Measurements from ENCODE around the gene IL16. TPM values are rescaled to one million over a fixed set of nuclear protein-coding genes. Genes with fewer than 3 reads are reported as not detected.
"Not testable (repeated sequence)": the region's sequence is repeated elsewhere in the genome, so short reads cannot be mapped to it uniquely, and the experiment has no call there.

The IL16 gene
- total RNA-seq, result 107 and 111 TPM in 2 replicates

DNA sequence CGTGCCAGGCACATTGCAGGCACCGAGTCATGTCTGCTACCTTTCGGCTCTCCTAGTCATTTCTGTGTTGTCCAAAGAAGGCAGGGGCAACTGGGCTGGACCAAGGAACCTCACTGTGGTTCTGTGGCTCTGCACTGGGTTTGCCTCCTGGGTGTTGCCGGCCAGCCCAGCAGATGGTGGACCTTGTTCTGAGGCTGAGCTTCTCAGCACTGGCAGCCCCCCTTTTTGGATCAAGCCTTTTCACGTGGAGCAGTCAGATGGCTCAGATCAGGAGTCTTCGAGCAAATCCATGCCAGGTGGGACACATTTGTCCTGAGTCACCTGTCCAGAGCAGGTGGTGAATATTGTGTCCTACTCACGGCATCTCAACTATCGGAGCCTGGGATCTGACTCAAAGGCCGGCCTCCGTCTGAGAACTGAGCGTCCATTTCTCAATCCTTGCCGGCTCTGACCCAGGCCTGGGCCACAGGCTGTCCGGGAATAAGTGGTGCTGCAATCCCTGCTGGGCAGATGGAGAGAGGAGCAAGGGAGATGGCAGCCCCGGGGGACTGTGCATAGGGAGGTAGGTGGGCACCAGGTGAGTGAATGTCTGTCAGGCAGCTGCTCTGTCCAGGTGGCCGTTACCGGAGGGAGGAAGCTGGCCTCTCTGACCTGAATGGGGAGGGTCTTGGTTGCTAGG is at the start of gene IL16:
TSS of gene IL16 (plus strand) at position 304 of the 679 bp plus-strand sequence. CDS start 28,521 bp downstream, outside the sequence.
- no peaks in the 10 kb centered on the region for H3K36me3 Mint-ChIP-seq (ENCODE audit: low read depth)
- no peak for DNase-seq (ENCODE audit: low spot score)
- no peak within 1 kb of the TSS for H3K4me3 Mint-ChIP-seq
- no peaks in the 10 kb centered on the region for H3K9me3 Mint-ChIP-seq
- no peak within 1 kb of the TSS for H3K27ac Mint-ChIP-seq
- H3K4me1 Mint-ChIP-seq (ENCODE audit: low read depth), result no peaks in the 10 kb centered on the region
- intact Hi-C loops (cut with micrococcal nuclease), result no loop called here
- no peaks in the 10 kb centered on the region for H3K27me3 Mint-ChIP-seq (ENCODE audit: insufficient read depth)

GRCh38 chr15:81151389-81151788 is 45.3 kb upstream of the IL16 start:
- H3K36me3 Mint-ChIP-seq (ENCODE audit: low read depth), result no peaks in the 10 kb centered on the region
- H3K9me3 Mint-ChIP-seq, result no peaks in the 10 kb centered on the region
- H3K4me1 Mint-ChIP-seq (ENCODE audit: low read depth), result peaks cover 5% of the 10 kb centered on the region
- peaks cover 18% of the 10 kb centered on the region for H3K27me3 Mint-ChIP-seq (ENCODE audit: insufficient read depth)
- H3K4me3 Mint-ChIP-seq, result no peak overlapping the region
- no peak for DNase-seq (ENCODE audit: low spot score)
- H3K27ac Mint-ChIP-seq, result no peak overlapping the region
- intact Hi-C loops (cut with micrococcal nuclease), result no loop called here

GRCh38 chr15:81152339-81152738 is 44.3 kb upstream of the IL16 start:
- peaks cover 18% of the 10 kb centered on the region for H3K27me3 Mint-ChIP-seq (ENCODE audit: insufficient read depth)
- H3K27ac Mint-ChIP-seq, result no peak overlapping the region
- no peak for DNase-seq (ENCODE audit: low spot score)
- H3K4me3 Mint-ChIP-seq, result no peak overlapping the region
- no peaks in the 10 kb centered on the region for H3K9me3 Mint-ChIP-seq
- intact Hi-C loops (cut with micrococcal nuclease), result no loop called here
- H3K4me1 Mint-ChIP-seq (ENCODE audit: low read depth), result peaks cover 5% of the 10 kb centered on the region
- no peaks in the 10 kb centered on the region for H3K36me3 Mint-ChIP-seq (ENCODE audit: low read depth)

DNA sequence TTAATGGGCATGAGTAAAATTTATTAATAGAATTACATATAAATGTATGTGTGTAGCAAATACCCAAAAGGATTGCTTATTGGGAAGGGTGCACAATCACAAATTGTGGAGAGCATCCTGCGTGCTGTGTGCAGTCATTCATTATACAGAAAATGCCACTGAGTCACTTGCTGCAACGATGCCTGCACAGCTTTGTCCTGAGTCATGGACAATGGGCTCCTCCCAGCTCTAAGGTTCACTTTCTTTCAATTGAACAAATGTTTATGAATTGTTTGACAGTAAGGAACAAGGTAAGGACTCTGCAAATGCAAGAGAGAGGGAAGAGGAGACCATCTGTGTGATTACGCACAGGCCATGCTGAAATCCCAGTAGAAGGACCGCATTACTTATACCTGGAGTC is 43.9 kb upstream of the IL16 start:
- no peak overlapping the region for H3K4me3 Mint-ChIP-seq
- no peak overlapping the region for H3K27ac Mint-ChIP-seq
- H3K27me3 Mint-ChIP-seq (ENCODE audit: insufficient read depth), result peaks cover 20% of the 10 kb centered on the region
- no peaks in the 10 kb centered on the region for H3K9me3 Mint-ChIP-seq
- H3K4me1 Mint-ChIP-seq (ENCODE audit: low read depth), result peaks cover 5% of the 10 kb centered on the region
- intact Hi-C loops (cut with micrococcal nuclease), result no loop called here
- no peaks in the 10 kb centered on the region for H3K36me3 Mint-ChIP-seq (ENCODE audit: low read depth)
- no peak for DNase-seq (ENCODE audit: low spot score)

- Mint-ChIP-seq H3K36me3 (ENCODE audit: low read depth) (no peaks in the 10 kb centered on the region), H3K4me1 (ENCODE audit: low read depth) (peaks cover 6% of the 10 kb centered on the region), H3K9me3 (no peaks in the 10 kb centered on the region), H3K27ac (no peak overlapping the region), H3K4me3 (no peak overlapping the region), H3K27me3 (ENCODE audit: insufficient read depth) (peaks cover 17% of the 10 kb centered on the region)
- DNase-seq (ENCODE audit: low spot score), result no peak
- intact Hi-C loops (cut with micrococcal nuclease), result loop anchor here (1.0 to 2.0 kb wide), 2 partner anchors 111 to 245 kb away; no protein-coding TSS in a partner anchor
These were observed 41.1 kb upstream of the IL16 start for GRCh38 chr15:81155375-81156218.

DNA sequence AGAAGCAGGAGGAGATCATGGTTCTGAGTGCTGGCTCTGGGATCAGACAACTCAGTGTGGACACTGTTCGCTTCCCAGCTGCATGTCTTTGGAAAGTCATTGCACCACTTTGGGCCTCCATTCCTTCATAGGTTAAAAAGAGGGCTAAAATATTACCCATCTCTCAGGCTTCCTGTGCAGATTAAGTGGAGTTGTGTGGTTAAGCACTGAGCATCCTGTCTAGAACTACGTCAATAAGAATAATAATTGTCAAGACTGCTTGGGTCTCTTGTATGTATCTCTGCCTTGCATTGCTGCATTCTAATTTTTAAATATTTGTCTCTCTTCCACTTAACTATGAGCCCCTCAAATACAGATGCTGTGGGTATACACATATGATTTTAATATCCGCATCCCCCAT is 40.4 kb upstream of the IL16 start:
- no peak for DNase-seq (ENCODE audit: low spot score)
- H3K36me3 Mint-ChIP-seq (ENCODE audit: low read depth), result no peaks in the 10 kb centered on the region
- H3K27ac Mint-ChIP-seq, result no peak overlapping the region
- peaks cover 12% of the 10 kb centered on the region for H3K27me3 Mint-ChIP-seq (ENCODE audit: insufficient read depth)
- no peak overlapping the region for H3K4me3 Mint-ChIP-seq
- intact Hi-C loops (cut with micrococcal nuclease), result no loop called here
- H3K4me1 Mint-ChIP-seq (ENCODE audit: low read depth), result peaks cover 13% of the 10 kb centered on the region
- H3K9me3 Mint-ChIP-seq, result no peaks in the 10 kb centered on the region

DNA sequence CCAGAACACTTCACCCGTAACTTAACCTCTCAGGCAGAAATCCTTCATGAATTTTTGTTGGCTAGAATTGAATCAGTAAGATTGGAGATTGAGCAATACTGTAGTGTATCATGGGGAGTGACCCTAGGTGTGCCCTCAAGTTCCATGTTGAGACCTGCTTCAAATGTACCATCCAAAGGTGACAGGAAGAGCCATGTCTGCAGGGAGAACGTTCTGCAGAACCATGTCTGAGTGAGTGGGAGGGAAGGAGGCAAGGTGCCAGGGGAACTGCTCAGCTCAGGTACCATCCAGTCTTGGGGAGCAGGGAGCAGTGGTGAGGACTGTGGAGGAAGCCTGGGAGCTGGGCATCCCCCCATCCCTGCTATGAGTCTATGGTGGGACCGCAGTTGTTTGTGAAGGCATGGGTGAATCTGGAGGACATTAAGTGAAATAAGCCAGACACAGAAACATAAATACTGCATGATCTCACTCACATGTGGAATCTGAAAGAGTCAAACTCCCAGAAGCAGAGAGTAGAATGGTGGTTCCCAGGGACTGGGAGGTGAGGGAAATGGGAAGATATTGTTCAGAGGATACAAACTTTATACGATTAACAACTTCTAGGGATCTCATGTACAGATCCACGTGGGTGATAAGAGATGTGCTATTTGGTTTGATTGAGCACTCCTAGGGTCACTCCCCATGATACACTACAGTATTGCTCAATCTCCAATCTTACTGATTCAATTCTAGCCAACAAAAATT is 39.3 kb upstream of the IL16 start:
- DNase-seq (ENCODE audit: low spot score), result no peak
- no peaks in the 10 kb centered on the region for H3K36me3 Mint-ChIP-seq (ENCODE audit: low read depth)
- intact Hi-C loops (cut with micrococcal nuclease), result no loop called here
- peaks cover 24% of the 10 kb centered on the region for H3K4me1 Mint-ChIP-seq (ENCODE audit: low read depth)
- H3K27ac Mint-ChIP-seq, result no peak overlapping the region
- H3K27me3 Mint-ChIP-seq (ENCODE audit: insufficient read depth), result peaks cover 11% of the 10 kb centered on the region
- H3K4me3 Mint-ChIP-seq, result no peak overlapping the region
- no peaks in the 10 kb centered on the region for H3K9me3 Mint-ChIP-seq

GRCh38 chr15:81157939-81158223 is 38.8 kb upstream of the IL16 start:
- no peak for DNase-seq (ENCODE audit: low spot score)
- Mint-ChIP-seq H3K27ac (no peak overlapping the region), H3K9me3 (no peaks in the 10 kb centered on the region), H3K4me3 (no peak overlapping the region), H3K4me1 (ENCODE audit: low read depth) (peaks cover 26% of the 10 kb centered on the region), H3K27me3 (ENCODE audit: insufficient read depth) (peaks cover 10% of the 10 kb centered on the region), H3K36me3 (ENCODE audit: low read depth) (no peaks in the 10 kb centered on the region)
- intact Hi-C loops (cut with micrococcal nuclease), result no loop called here

GRCh38 chr15:81158561-81158960 is 38.1 kb upstream of the IL16 start:
- intact Hi-C loops (cut with micrococcal nuclease); H3K27ac Mint-ChIP-seq; H3K4me3 Mint-ChIP-seq; H3K36me3 Mint-ChIP-seq (ENCODE audit: low read depth); H3K9me3 Mint-ChIP-seq; DNase-seq (ENCODE audit: low spot score); H3K27me3 Mint-ChIP-seq (ENCODE audit: insufficient read depth): not testable (repeated sequence)
- peaks cover 26% of the 10 kb centered on the region for H3K4me1 Mint-ChIP-seq (ENCODE audit: low read depth)

DNA sequence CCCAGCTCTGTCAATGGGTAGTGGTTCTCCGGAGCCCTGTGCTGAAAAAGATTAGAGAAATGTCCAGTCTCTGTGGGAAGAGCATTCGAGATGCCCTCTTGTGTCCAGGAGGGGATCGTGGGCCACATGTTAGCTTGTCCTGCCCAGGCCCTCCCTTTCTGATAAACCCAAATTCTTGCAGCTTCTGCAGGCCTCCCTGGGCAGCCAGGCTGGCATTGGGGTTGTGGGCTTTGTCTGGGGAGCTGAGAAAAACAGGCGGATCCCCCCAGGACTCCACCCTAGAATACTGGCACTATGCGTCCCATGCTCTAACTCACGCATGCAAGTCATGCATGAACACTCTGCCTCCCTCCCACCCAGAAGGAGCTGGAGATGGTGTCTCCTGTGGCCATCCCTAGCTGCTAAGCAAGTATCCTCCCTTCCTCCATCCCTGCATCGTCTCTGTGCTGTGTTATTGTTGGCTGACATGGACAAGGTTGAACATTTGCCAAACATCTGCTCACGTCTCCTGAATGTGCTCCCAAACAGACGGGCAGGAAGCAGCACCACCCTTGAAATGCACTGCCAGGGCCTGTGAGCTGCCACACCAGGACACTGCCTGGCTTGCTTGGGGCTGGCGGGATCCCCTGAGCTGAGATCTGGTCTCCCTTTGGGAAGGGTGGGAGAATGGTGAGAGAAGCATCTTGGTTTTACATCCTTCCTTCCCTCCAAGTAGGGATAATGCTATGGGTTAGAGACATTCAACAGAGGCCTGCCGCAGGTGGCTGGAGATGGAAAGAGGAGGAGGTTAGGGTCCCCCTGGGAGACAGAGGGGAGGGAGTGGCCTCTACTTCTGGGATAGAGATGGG is 36.1 kb upstream of the IL16 start:
- H3K9me3 Mint-ChIP-seq, result no peaks in the 10 kb centered on the region
- peak overlapping the region; percentile 50 for H3K27ac Mint-ChIP-seq
- peaks cover 42% of the 10 kb centered on the region for H3K4me1 Mint-ChIP-seq (ENCODE audit: low read depth)
- peaks cover 7% of the 10 kb centered on the region for H3K27me3 Mint-ChIP-seq (ENCODE audit: insufficient read depth)
- peak overlapping the region; percentile 52 for H3K4me3 Mint-ChIP-seq
- H3K36me3 Mint-ChIP-seq (ENCODE audit: low read depth), result no peaks in the 10 kb centered on the region
- intact Hi-C loops (cut with micrococcal nuclease), result loop anchor here (5.0 kb wide), 2 partner anchors 53 to 138 kb away; no protein-coding TSS in a partner anchor
- DNase-seq (ENCODE audit: low spot score), result no peak

GRCh38 chr15:81161160-81161673 is 35.5 kb upstream of the IL16 start:
- intact Hi-C loops (cut with micrococcal nuclease), result loop anchor here (5.0 kb wide), 2 partner anchors 54 to 139 kb away; no protein-coding TSS in a partner anchor
- H3K4me1 Mint-ChIP-seq (ENCODE audit: low read depth), result peaks cover 39% of the 10 kb centered on the region
- H3K27me3 Mint-ChIP-seq (ENCODE audit: insufficient read depth), result peaks cover 7% of the 10 kb centered on the region
- peak overlapping the region; percentile 64 for H3K4me3 Mint-ChIP-seq
- no peaks in the 10 kb centered on the region for H3K9me3 Mint-ChIP-seq
- no peaks in the 10 kb centered on the region for H3K36me3 Mint-ChIP-seq (ENCODE audit: low read depth)
- DNase-seq (ENCODE audit: low spot score), result no peak
- peak overlapping the region; percentile 70 for H3K27ac Mint-ChIP-seq

- peaks cover 44% of the 10 kb centered on the region for H3K4me1 Mint-ChIP-seq (ENCODE audit: low read depth)
- no peaks in the 10 kb centered on the region for H3K9me3 Mint-ChIP-seq
- no peaks in the 10 kb centered on the region for H3K36me3 Mint-ChIP-seq (ENCODE audit: low read depth)
- peak overlapping the region; percentile 64 for H3K4me3 Mint-ChIP-seq
- intact Hi-C loops (cut with micrococcal nuclease), result loop anchor here (5.0 kb wide), 2 partner anchors 55 to 140 kb away; no protein-coding TSS in a partner anchor
- no peak for DNase-seq (ENCODE audit: low spot score)
- peak overlapping the region; percentile 70 for H3K27ac Mint-ChIP-seq
- peaks cover 7% of the 10 kb centered on the region for H3K27me3 Mint-ChIP-seq (ENCODE audit: insufficient read depth)
These were observed 34.8 kb upstream of the IL16 start for GRCh38 chr15:81161851-81162250.
